ENCODE results near the gene LSM14A. TPM values are rescaled to one million over a fixed set of nuclear protein-coding genes. Genes with fewer than 3 reads are reported as not detected.
"Not testable (repeated sequence)": the region's sequence is repeated elsewhere in the genome, so short reads cannot be mapped to it uniquely, and the experiment has no call there.

Gene LSM14A
- total RNA-seq, 2 experiments from 2014 or later, result 120 to 129 TPM

- Mint-ChIP-seq H3K4me1 (peaks cover 20% of the 10 kb centered on the region), H3K36me3 (ENCODE audit: low read depth) (peaks cover 15% of the 10 kb centered on the region)
- H3K9me3 Mint-ChIP-seq, H3K27me3 Mint-ChIP-seq, DNase-seq, H3K4me3 Mint-ChIP-seq, H3K27ac Mint-ChIP-seq, CTCF ChIA-PET: not testable (repeated sequence)
- POLR2A ChIA-PET, result interaction anchor here (1.6 to 1.8 kb wide), 2 partner anchors 36 to 235 kb away, joined by 3 to 8 read pairs; partner anchors contain the start of gene PDCD2L
Measured at GRCh38 chr19:34169475-34170199, 2.7 kb upstream of the LSM14A start.

- Mint-ChIP-seq H3K4me1 (peaks cover 34% of the 10 kb centered on the region), H3K36me3 (ENCODE audit: low read depth) (peaks cover 22% of the 10 kb centered on the region), H3K27ac (peak overlapping the region; percentile 93), H3K9me3 (no peaks in the 10 kb centered on the region), H3K27me3 (no peaks in the 10 kb centered on the region), H3K4me3 (peak overlapping the region; percentile 92)
- DNase-seq, result no peak
- ChIA-PET POLR2A (interaction anchor here (0.5 to 4.3 kb wide), 30 partner anchors 9 to 995 kb away, joined by 3 to 29 read pairs (median 7); partner anchors contain the start of genes GPI, KCTD15, SCGB2B2 and UBA2), CTCF (interaction anchor here (0.8 to 1.6 kb wide), 7 partner anchors 9 to 375 kb away, joined by 3 to 5 read pairs (median 3); partner anchors contain the start of gene KCTD15)
Measured at GRCh38 chr19:34171539-34171876, 796 bp upstream of the LSM14A start.

GRCh38 chr19:34172661-34173192 lies 423 bp downstream of the LSM14A start:
- Mint-ChIP-seq H3K27me3 (no peaks in the 10 kb centered on the region), H3K36me3 (ENCODE audit: low read depth) (peaks cover 27% of the 10 kb centered on the region), H3K27ac (peak overlapping the region; percentile 98), H3K4me1 (peaks cover 46% of the 10 kb centered on the region), H3K4me3 (peak overlapping the region; percentile 92), H3K9me3 (no peaks in the 10 kb centered on the region)
- ChIA-PET CTCF (interaction anchor here (1.3 to 1.5 kb wide), 2 partner anchors 174 to 186 kb away, joined by 3 to 7 read pairs; no protein-coding TSS in a partner anchor), POLR2A (interaction anchor here (0.7 to 4.3 kb wide), 25 partner anchors 13 to 996 kb away, joined by 3 to 29 read pairs (median 5); partner anchors contain the start of genes GPI, KCTD15 and UBA2)
- DNase-seq, result no peak

- peaks cover 27% of the 10 kb centered on the region for H3K36me3 Mint-ChIP-seq (ENCODE audit: low read depth)
Measured at GRCh38 chr19:34173193-34173956, 1.1 kb downstream of the LSM14A start.

GRCh38 chr19:34175173-34175572 lies 2.9 kb downstream of the LSM14A start:
- H3K4me1 Mint-ChIP-seq, result peaks cover 65% of the 10 kb centered on the region
- not testable (repeated sequence) for H3K9me3 Mint-ChIP-seq, H3K27ac Mint-ChIP-seq, DNase-seq, H3K27me3 Mint-ChIP-seq
- peaks cover 34% of the 10 kb centered on the region for H3K36me3 Mint-ChIP-seq (ENCODE audit: low read depth)
- POLR2A ChIA-PET, result interaction anchor here (1.2 kb wide), 1 partner anchor 19 kb away, joined by 3 read pairs; no protein-coding TSS in a partner anchor
- peak overlapping the region; percentile 54 for H3K4me3 Mint-ChIP-seq
- CTCF ChIA-PET, result interaction anchor here (0.7 kb wide), 1 partner anchor 169 kb away, joined by 3 read pairs; no protein-coding TSS in a partner anchor

More at GRCh38 chr19:34173193-34173956, 1.1 kb downstream of the LSM14A start:
- ChIA-PET POLR2A (interaction anchor here (0.7 to 4.3 kb wide), 27 partner anchors 13 to 997 kb away, joined by 3 to 29 read pairs (median 5); partner anchors contain the start of genes GPI, KCTD15 and UBA2), CTCF (interaction anchor here (0.7 to 1.5 kb wide), 5 partner anchors 46 to 257 kb away, joined by 3 to 7 read pairs (median 3); no protein-coding TSS in a partner anchor)
- Mint-ChIP-seq H3K27ac (peak overlapping the region; percentile 98), H3K9me3 (no peaks in the 10 kb centered on the region), H3K4me1 (peaks cover 51% of the 10 kb centered on the region), H3K4me3 (peak overlapping the region; percentile 92), H3K27me3 (no peaks in the 10 kb centered on the region)
- DNase-seq, result peak; percentile 33

GRCh38 chr19:34176581-34176980 lies 4.3 kb downstream of the LSM14A start:
- Mint-ChIP-seq H3K27me3 (no peaks in the 10 kb centered on the region), H3K4me1 (peaks cover 71% of the 10 kb centered on the region), H3K4me3 (peak overlapping the region; percentile 22), H3K9me3 (no peaks in the 10 kb centered on the region), H3K27ac (no peak overlapping the region), H3K36me3 (ENCODE audit: low read depth) (peaks cover 48% of the 10 kb centered on the region)
- ChIA-PET CTCF (no interaction called here), POLR2A (interaction anchor here (2.0 to 2.7 kb wide), 2 partner anchors 18 to 49 kb away, joined by 5 to 8 read pairs; no protein-coding TSS in a partner anchor)
- no peak for DNase-seq

GRCh38 chr19:34178274-34178610 lies 5.9 kb downstream of the LSM14A start:
- Mint-ChIP-seq H3K4me3 (peak overlapping the region; percentile 11), H3K36me3 (ENCODE audit: low read depth) (peaks cover 55% of the 10 kb centered on the region), H3K4me1 (peaks cover 77% of the 10 kb centered on the region), H3K27ac (no peak overlapping the region), H3K27me3 (no peaks in the 10 kb centered on the region), H3K9me3 (no peaks in the 10 kb centered on the region)
- CTCF ChIA-PET, result interaction anchor here (0.9 to 1.4 kb wide), 3 partner anchors 29 to 82 kb away, joined by 3 to 4 read pairs (median 4); no protein-coding TSS in a partner anchor
- POLR2A ChIA-PET, result interaction anchor here (1.2 to 2.7 kb wide), 4 partner anchors 17 to 250 kb away, joined by 5 to 8 read pairs (median 7); partner anchors contain the start of gene UBA2
- DNase-seq, result no peak

GRCh38 chr19:34179066-34179465 lies 6.8 kb downstream of the LSM14A start:
- POLR2A ChIA-PET, result interaction anchor here (1.2 to 2.7 kb wide), 3 partner anchors 47 to 249 kb away, joined by 7 to 8 read pairs (median 7); partner anchors contain the start of gene UBA2
- peaks cover 48% of the 10 kb centered on the region for H3K36me3 Mint-ChIP-seq (ENCODE audit: low read depth)
- DNase-seq, result no peak
- H3K27ac Mint-ChIP-seq, result no peak overlapping the region
- no peak overlapping the region for H3K4me3 Mint-ChIP-seq
- H3K4me1 Mint-ChIP-seq, result peaks cover 72% of the 10 kb centered on the region
- H3K9me3 Mint-ChIP-seq, result no peaks in the 10 kb centered on the region
- no peaks in the 10 kb centered on the region for H3K27me3 Mint-ChIP-seq
- CTCF ChIA-PET, result interaction anchor here (1.4 kb wide), 1 partner anchor 28 kb away, joined by 3 read pairs; no protein-coding TSS in a partner anchor

GRCh38 chr19:34180273-34180672 lies 8.0 kb downstream of the LSM14A start:
- POLR2A ChIA-PET, result interaction anchor here (1.4 kb wide), 1 partner anchor 9 kb away, joined by 8 read pairs; no protein-coding TSS in a partner anchor

GRCh38 chr19:34180709-34181108 lies 8.4 kb downstream of the LSM14A start:
- Mint-ChIP-seq H3K36me3 (ENCODE audit: low read depth) (peaks cover 50% of the 10 kb centered on the region), H3K4me1 (peaks cover 72% of the 10 kb centered on the region), H3K27me3 (no peaks in the 10 kb centered on the region), H3K9me3 (no peaks in the 10 kb centered on the region), H3K4me3 (no peak overlapping the region), H3K27ac (no peak overlapping the region)
- ChIA-PET POLR2A (interaction anchor here (1.4 kb wide), 1 partner anchor 9 kb away, joined by 8 read pairs; no protein-coding TSS in a partner anchor), CTCF (interaction anchor here (1.1 kb wide), 1 partner anchor 9 kb away, joined by 3 read pairs; the partner anchor contains the start of gene LSM14A)
- no peak for DNase-seq

More at GRCh38 chr19:34180273-34180672, 8.0 kb downstream of the LSM14A start:
- peaks cover 49% of the 10 kb centered on the region for H3K36me3 Mint-ChIP-seq (ENCODE audit: low read depth)
- DNase-seq, result no peak
- CTCF ChIA-PET, result interaction anchor here (0.6 to 1.1 kb wide), 2 partner anchors 9 to 172 kb away, joined by 3 read pairs; partner anchors contain the start of gene LSM14A
- H3K27ac Mint-ChIP-seq, result no peak overlapping the region
- peaks cover 72% of the 10 kb centered on the region for H3K4me1 Mint-ChIP-seq
- no peak overlapping the region for H3K4me3 Mint-ChIP-seq
- no peaks in the 10 kb centered on the region for H3K27me3 Mint-ChIP-seq
- H3K9me3 Mint-ChIP-seq, result no peaks in the 10 kb centered on the region

GRCh38 chr19:34181111-34181864 lies 9.0 kb downstream of the LSM14A start:
- no peak overlapping the region for H3K4me3 Mint-ChIP-seq

More at GRCh38 chr19:34181111-34181864, 9.0 kb downstream of the LSM14A start:
- Mint-ChIP-seq H3K27ac (no peak overlapping the region), H3K36me3 (ENCODE audit: low read depth) (peaks cover 49% of the 10 kb centered on the region), H3K4me1 (peaks cover 72% of the 10 kb centered on the region), H3K27me3 (no peaks in the 10 kb centered on the region), H3K9me3 (no peaks in the 10 kb centered on the region)
- ChIA-PET CTCF (interaction anchor here (1.4 kb wide), 1 partner anchor 10 kb away, joined by 3 read pairs; no protein-coding TSS in a partner anchor), POLR2A (no interaction called here)
- no peak for DNase-seq
